GM19455 (cell line): Measurements from ENCODE around the gene RAB27B.
"Not testable (repeated sequence)": the region's sequence is repeated elsewhere in the genome, so short reads cannot be mapped to it uniquely, and the experiment has no call there.

Experiments used
- ATAC-seq: cut with Tn5 transposase; IDR thresholded peaks from one replicate; pipeline ENCODE4 v1.9.1; 2021; ENCODE audit not compliant: unreplicated experiment

The RAB27B gene, protein sequence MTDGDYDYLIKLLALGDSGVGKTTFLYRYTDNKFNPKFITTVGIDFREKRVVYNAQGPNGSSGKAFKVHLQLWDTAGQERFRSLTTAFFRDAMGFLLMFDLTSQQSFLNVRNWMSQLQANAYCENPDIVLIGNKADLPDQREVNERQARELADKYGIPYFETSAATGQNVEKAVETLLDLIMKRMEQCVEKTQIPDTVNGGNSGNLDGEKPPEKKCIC

DNA sequence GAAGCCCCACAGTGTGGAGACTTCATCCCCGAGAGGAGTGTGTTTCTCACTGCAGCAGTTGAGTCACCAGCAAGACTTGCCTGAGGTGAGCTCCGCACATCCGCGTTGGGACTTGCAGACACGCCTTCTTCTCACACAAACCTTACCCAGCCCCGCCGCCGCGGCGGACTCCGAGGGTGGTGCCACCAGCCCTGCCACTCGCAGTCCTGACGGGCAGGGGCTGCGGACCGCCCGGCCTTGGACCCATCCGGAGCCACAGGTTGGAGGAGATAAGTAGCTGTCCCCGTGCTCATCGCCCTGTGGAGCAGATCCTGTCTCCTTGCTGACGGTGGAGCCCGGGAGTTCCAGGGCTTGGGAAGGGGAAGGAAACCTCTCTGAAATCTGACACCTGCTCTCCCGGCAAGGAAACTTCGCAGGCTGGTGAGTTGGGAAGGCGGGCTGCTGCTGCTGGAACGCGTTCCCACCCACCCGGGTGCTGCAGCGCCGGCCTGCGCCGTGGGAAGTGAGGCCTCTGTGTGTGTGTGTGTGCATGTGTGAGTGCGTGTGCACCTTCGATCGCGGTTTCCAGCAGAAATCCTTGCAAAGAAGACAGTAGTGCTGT lies at the start of gene RAB27B:
RAB27B (plus strand) TSS at position 197 of the 601 bp plus-strand sequence. CDS start 49,109 bp downstream, outside the sequence.
- ATAC-seq, result no peak

DNA sequence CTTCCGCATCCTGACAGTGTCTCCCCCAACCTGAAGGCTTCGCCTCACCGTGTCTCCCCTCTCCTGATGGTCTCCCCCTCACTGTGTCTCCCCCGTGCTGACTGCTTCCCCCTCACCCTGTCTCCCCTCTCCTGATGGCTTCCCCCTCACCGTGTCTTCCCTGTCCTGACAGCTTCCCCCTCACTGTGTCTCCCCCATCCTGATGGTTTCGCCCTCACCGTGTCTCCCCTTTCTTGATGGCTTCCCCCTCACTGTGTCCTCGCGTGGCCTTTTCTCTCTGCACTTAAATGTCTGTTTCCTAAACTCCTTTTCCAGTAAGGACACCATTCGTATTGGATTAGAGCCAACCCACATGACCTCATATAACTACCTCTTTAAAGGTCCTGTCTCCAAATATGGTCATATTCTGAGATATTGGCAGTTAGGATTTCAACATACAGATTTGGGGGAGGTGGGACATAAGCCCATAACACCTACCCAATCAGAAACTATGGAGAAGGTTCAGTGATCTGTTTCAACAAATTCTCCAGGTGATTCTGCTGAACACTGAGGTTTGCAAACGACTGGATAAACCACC lies 47.9 kb upstream of the RAB27B start:
- ATAC-seq, result no peak

DNA sequence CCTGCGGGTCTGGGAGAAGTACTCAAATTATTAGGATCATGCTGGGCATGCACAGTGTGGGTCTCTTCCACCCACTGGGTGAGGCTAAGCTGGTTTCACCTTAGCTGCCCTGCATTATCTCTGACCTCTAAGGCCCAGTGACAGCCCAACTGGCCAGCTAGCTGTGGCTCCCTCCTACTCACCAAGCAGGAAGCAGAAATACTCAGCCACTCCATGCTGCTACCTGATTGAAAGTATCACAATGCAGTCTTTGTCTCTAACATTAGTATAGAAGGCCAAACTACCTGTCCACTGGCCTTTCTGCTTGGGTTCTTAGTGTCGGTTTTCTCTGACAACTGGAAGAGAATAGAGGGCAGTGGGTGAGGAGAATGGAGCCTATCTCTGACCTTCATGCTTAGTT lies 47.3 kb upstream of the RAB27B start:
- no peak for ATAC-seq

DNA sequence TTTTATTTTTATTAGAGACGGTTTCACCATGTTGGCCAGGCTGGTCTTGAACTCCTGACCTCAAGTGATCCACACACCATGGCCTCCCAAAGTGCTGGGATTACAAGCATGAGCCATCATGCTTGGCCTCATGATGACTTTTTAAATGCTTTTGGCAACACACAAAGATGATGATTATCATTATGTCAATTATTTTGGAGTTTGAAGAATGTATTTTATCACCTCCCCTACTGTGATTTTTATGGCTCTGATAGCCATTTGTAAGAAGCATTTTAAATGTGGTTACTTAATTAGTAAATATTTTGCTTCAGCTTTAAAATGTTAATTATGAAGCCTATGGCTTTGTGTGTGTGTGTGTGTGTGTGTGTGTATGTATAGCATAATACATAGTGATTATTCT lies 45.1 kb upstream of the RAB27B start:
- no peak for ATAC-seq

DNA sequence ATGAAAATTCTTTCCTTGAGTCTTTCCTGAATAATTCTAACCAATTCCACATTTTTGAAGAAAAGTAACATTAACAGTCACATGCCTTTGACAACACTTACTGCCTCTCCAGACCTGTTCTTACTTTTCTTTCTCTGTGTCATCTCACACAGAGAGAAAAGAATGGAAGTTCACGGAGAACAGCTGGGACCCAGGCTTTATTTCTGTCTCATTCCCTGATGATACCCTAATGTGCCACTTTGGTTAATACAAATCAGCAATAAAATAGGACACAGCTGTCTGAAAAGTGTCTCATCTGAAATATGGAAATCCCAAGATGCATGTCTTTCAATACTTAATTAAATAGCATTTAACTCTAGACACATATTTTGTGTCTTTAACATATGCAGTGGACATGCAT lies 42.1 kb upstream of the RAB27B start:
- no peak for ATAC-seq

DNA sequence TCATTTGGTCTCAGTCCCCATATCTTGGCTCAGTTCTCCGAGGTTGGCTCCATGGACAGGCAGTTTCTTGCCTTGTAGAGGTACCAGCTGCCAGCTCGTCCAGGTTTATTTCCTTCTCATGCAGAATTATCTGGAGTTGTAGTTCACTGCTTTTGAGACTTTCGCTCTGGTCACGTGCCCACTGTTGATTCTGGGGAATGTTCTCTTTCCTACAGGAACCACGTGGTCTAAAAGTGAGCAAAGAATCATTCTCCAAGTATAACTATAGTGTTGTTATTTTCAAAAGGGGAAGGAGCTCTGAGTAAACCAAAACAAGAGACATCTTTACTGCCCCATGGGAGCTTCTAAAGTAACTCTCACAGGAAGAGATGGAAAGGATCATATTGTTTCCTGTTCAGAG lies 41.2 kb upstream of the RAB27B start:
- ATAC-seq, result no peak

DNA sequence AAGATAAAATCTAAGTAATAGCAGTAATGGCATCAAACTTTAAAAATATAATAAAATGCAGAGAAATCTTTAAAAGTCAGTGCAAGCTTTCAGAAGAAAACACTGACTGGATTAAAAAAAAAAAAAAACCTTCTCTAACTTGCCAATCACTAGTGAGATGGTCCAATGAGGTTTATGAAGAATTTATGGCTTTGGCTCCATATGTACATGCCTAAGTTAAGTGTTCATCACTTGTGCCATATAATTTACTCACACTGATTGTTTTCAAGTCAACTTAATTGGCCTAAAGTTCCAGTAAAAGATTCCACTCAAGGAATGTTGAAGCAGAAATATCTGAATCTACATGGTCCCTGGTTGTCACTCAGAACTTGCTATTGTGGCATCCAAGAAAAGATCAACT lies 40.7 kb upstream of the RAB27B start:
- ATAC-seq, result no peak

DNA sequence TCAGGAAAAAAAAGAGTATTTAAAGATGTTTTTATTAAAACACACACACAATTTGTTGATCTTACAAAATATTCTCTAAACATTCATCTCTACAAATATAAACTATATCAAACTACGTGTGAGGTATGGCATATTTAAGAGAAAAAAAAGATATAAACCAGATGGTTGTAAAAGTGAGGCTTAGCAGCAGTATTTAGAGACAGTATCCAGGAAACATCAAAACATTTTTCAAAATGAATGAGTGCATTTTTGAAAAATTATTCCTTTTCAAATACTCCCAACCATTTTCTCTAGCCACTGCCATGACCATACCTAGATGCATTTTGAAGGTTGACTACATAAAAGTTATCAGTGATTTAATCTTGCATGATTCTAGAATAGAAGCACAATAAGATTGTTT lies 38.2 kb upstream of the RAB27B start:
- ATAC-seq, result no peak

DNA sequence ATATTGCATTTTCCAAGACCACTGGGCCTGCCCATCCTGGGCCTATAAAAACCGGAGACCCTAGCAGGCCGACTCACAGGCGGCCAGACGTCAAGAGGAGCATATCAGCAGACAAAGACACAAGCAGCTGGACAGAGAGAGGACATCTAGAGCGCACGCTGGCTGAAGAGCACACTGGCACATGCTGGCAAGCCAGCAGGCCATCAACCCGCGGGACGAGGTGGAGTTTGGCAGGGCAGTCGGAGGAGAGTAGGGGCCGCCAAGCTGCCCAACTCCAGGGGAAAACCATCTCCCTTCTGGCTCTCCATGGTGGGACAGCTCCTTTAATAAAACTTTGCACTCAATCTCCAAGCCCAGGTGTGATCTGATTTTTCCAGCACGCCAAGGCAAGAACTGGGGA lies 36.6 kb upstream of the RAB27B start:
- no peak for ATAC-seq

DNA sequence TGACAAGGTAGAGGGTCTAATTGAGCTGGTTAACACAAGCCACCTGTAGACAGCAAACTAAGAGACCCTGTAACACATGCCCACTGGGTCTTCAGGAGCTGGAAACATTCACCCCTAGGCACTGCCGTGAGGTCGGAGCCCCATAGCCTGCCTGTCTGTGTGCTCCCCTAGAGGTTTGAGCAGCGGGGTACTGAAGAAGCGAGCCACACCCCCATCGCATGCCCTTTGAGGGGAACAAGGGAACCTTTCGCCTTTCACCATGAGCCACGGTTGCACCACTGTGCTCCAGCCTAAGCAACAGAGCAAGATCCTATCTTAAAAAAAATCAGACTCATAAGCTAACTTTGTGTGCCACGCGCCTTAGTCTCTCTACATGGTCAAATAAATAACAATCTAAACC lies 36.2 kb upstream of the RAB27B start:
- ATAC-seq, result no peak

DNA sequence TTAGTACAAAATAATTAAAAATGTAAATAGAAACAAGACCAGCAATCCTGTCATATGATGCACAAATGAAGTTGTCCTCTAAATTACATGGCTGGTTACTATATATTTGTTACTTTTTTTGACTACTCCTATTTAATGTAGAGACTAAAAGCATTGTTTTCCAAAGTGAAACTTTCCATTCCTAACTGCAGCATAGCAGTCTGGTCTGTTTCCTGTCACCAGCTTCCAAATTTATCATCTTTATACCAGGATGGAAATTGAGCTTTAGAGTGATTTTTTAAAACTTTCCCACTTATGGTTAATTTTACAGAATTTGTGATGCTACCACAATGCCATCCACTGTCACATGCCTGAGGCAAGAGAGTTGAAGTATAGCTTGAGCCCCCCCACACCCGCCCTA lies 33.5 kb upstream of the RAB27B start:
- ATAC-seq, result no peak

DNA sequence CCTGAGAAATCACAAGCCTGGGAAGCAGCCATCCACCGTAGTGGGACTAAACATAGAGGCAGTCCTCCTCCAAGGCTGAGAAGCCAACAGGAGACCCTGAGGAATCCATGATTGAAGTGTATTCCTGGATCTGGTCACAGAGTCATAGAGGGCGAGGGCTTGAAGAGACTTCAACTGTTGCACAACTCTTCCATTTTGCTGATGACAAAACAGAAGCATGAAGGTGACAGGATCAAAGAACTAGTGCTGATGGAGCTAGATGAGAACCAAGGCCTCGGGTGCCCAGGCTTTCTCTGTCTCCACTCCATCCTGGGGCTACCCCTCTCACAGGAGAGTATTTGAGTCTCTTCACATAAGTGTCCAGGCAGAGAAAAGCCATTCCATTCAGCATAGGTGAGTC lies 30.1 kb upstream of the RAB27B start:
- ATAC-seq, result no peak

DNA sequence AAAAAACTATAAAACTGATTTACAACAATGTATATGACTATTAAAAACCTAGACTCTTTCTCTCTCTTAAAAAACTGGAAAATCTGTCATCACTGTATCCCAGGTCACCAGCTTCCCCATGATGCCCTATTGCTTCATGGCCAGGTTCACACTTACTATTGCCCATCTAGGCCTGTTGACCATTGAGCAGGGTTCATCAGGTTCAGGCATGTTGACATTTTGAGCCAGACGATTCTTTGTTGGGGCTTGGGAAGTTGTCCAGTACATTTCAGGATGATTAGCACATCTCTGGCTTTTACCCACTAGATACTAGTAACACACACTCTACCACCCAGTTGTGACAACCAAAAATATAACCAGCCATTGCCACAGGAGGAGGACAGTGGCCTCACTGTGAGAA lies 26.9 kb upstream of the RAB27B start:
- no peak for ATAC-seq

DNA sequence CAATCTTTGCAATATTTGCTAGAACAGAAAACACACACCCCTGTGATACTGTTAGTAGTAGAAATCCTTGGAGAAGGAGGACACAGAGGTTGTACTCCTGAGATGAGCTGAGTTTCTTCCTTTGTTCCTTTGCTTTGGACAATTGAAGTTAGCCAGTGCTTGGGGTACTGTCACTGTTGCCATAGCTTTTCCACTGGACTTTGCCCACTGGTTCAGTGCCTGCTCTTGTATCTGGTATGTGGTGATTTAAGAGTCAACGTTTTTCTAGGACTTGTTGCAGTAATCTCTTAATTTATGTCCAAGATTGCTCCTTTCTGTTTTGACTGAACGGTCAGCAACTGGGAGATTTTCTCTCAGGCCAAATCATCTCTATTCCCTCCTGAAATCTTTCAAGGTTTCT lies 26.1 kb upstream of the RAB27B start:
- ATAC-seq, result no peak

DNA sequence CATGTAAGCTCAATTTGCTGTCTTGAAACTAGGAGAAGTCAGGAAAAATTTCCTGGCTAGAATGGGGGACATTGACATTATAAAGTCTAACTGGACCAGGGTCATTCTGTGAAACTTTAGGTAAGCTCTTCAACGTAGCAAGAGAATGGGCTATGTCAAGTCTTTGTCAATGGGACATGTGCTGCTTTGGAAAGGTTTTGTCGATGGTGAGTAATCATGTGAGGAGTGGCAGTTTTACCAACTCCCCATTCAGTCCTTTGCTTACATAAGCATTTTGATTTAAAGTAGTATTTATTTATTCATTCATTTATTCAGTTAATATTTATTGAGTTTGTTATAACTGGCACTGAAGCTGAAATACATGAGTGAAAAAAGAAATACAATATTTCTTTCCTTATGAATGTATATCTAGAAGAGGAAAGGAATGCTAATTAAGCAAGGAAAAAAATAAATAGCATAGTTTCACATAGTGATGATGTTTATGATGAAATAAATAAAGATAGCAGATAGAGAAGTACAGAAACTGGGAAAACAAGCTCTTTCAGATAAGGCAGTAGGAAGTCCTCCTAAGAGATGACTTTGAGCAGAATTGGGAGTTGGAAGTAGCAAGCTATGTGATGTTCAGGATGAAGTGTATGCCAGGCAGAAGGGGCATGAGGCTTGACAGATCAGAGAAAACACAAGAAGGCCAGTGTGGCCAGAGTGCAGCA lies 25.4 kb upstream of the RAB27B start:
- no peak for ATAC-seq

DNA sequence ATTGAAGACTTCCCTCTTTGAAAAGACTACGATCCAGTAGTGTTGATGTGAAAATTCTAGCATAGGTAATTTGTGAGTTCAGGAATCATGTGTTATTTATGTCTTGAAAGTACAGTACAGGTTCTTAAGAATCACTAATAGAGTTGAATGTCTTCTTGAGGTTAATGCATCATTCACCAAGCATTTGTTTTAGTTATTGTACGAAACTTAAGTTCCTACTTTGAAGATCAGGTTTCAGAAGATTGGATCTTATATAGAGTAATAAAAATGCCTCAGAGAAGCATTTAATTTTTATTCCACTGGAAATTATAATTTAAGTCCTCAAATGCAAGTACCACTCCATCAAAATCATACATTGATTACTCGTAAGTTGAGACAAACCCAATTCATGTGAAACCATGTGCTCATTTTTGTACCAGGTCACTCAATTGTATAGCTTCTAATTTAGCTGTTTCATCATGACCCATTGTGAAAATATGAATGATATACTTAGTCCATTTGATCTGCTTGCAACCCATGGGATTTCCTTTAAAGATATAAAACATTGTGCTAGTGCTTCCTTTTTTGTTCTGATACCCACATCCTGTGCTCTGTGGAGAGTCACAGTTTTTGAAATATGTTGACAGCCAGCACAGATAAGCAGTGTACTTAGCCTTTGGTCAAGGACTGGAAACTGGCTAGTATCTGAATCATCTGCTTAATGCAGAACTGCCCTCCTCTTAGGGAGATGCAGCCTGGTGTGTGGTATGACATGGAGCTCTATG lies 22.5 kb upstream of the RAB27B start:
- no peak for ATAC-seq

DNA sequence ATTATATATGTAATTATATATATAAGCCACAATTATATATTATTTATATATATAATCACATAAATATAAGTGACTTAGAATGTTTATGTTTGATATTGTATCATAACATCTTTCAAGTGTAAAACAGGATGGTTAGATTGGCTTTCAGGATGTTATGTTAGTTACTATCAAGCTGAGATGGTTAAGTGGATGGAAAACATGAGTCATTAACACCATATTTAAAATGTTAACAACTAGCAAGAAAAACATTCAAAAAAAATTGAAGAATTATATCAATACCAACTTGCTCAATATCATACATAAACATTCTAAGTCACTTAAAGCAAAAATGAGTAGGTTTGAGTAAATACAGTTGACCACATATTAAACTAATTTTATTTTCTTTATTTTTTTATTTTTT lies 21.8 kb upstream of the RAB27B start:
- no peak for ATAC-seq

DNA sequence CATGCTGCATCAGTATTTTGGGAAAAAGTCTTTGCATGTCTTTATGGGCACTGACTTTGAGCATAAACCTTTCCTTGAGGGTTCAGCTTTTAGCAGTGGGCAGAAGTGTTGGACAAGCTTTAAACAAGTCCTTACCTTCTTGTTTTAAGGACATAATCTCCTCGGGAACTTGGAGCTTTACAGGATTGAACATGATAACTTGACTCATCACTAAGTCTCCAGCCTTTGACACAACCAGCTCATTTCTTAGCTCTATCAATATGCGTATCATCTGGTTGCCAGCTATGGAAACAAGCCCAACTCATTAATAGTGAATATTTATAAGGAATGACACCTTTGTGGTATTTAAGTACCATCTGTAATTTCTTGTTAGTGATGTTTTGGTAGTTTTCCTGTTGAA lies 21.0 kb upstream of the RAB27B start:
- no peak for ATAC-seq

DNA sequence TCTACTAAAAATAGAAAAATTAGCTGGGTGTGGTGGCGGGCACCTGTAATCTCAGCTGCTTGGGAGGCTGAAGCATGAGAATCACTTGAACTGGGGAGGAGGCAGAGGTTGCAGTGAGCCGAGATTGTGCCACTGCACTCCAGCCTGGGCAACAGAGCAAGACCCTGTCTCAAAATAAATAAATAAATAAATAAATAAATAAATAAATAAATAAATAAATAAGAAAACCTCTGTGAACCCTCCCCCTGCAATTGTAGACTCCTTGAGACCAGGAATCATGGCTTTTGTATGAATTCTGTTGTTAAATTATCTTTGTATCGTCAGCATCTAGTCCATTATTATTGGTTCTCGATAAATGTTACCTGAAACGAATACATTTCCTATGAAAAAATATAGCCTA lies 17.6 kb upstream of the RAB27B start:
- not testable (repeated sequence) for ATAC-seq

DNA sequence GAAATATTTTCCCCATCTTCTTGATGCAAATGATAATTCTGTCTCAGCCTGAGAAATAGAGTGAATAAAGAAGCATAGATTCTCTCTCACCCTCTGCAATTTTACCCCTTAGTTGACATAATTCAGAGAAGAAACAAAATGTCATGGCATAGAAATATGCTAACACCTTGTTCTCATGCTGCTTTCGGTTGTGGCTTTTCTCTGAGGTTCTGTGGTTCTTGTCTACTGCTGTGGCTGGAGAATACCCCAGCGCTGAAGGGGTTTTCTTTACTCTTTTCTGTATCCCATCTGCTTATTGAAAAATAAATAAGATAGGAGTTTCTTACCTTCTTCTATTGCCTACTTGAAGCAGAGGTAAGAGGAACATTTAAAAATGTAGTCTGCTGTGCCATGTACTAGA lies 15.4 kb upstream of the RAB27B start:
- ATAC-seq, result no peak

DNA sequence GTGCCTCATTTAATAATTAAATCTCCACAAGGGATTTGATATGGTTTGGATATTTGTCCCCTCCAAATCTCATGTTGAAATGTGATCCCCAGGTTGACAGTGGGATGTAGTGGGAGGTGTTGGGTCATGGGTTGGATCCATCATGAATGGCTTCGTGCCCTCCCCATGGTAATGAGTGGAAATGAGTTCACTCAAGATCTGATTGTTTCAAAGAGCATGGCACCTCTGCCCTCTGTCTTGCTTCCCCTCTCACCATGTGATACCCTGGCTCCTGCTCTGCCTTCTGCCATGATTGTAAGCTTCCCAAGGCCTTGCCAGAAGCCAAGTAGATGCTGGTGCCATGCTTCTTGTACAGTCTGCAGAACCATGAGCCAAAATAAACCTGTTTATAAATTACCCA lies 15.0 kb upstream of the RAB27B start:
- ATAC-seq, result no peak
